SK-N-SH (cell line): Measurements from ENCODE around the gene FBXL7. TPM values are rescaled to one million over a fixed set of nuclear protein-coding genes. Genes with fewer than 3 reads are reported as not detected.

ENCODE experiments used
- CTCF ChIA-PET: fragments of 300-600, 350-600 bp; formaldehyde crosslinking; extraction: SDS; loops from one replicate; lab custom pipeline; 2021; lab: Yijun Ruan, JAX
- POLR2A ChIA-PET: fragments of 350-600 bp; sonication (Branson Sonifier 250); formaldehyde crosslinking; extraction: SDS; loops from one replicate; lab custom pipeline; 2020; ENCODE audit warnings: antibody characterized with exemption, inconsistent platforms; lab: Yijun Ruan, JAX
- DNase-seq: peaks from one replicate; pipeline ENCODE4 v3.0.0; 2012
- H2AFZ ChIP-seq: fragments of 200-600 bp; sonication (generic); 2 replicates; pipeline ENCODE4 v1.8.1; 2016; ENCODE audit warnings: antibody characterized with exemption, mild to moderate bottlenecking, low read depth
- H3F3A ChIP-seq: fragments of 200-600 bp; sonication (generic); replicated peaks from 2 replicates; pipeline ENCODE3; 2016; ENCODE audit warnings: antibody characterized with exemption, mild to moderate bottlenecking; ENCODE audit not compliant: insufficient read depth
- H3K27ac ChIP-seq, 2 experiments: fragments of 200-500 bp in 1 of 2; fragments of 200-600 bp in 1 of 2; sonication (Bioruptor generic) in 1 of 2; sonication (generic), shearing (Covaris generic) in 1 of 2; 2 replicates each; pipeline versions ENCODE4 v1.5.1 to v1.6.1; 2014 to 2016; ENCODE audit warnings: low read depth in 2 of 2, inconsistent platforms in 1 of 2, low read length in 1 of 2, mild to moderate bottlenecking in 1 of 2, mixed read lengths in 1 of 2
- H3K27me3 ChIP-seq: fragments of 200-600 bp; sonication (generic), shearing (Covaris generic); 2 replicates; pipeline ENCODE4 v1.6.1; 2016; ENCODE audit warnings: mixed run types; ENCODE audit not compliant: insufficient read depth
- H3K36me3 ChIP-seq, 2 experiments: fragments of 200-500 bp in 1 of 2; fragments of 200-600 bp in 1 of 2; sonication (Bioruptor generic) in 1 of 2; sonication (generic) in 1 of 2; replicated peaks in 1 of 2; 2 replicates each; pipeline versions ENCODE3 to v1.5.1; 2014 to 2016; ENCODE audit warnings: low read length in 1 of 2, mild to moderate bottlenecking in 1 of 2; ENCODE audit not compliant: insufficient read depth in 2 of 2, control insufficient read depth in 1 of 2
- H3K4me1 ChIP-seq, 2 experiments: fragments of 200-500 bp in 1 of 2; fragments of 200-600 bp in 1 of 2; sonication (Bioruptor generic) in 1 of 2; sonication (generic), shearing (Covaris generic) in 1 of 2; 2 replicates each; pipeline versions ENCODE4 v1.5.1 to v1.6.1; 2014 to 2016; ENCODE audit warnings: low read depth in 1 of 2, low read length in 1 of 2, mixed run types in 1 of 2; ENCODE audit not compliant: insufficient read depth in 2 of 2, control insufficient read depth in 1 of 2
- H3K4me2 ChIP-seq: fragments of 200-600 bp; sonication (generic), shearing (Covaris generic); 2 replicates; pipeline ENCODE4 v1.6.1; 2017; ENCODE audit warnings: mixed run types
- H3K4me3 ChIP-seq, 2 experiments: fragments of 200-500 bp in 1 of 2; fragments of 200-600 bp in 1 of 2; sonication (Bioruptor generic) in 1 of 2; sonication (generic), shearing (Covaris generic) in 1 of 2; 2 replicates each; pipeline versions ENCODE4 v1.5.1 to v1.8.1; 2014 to 2016; ENCODE audit warnings: low read depth in 2 of 2, inconsistent platforms in 1 of 2, low read length in 1 of 2, mild to moderate bottlenecking in 1 of 2, mixed read lengths in 1 of 2, moderate library complexity in 1 of 2
- H3K79me2 ChIP-seq: fragments of 200-600 bp; sonication (generic); 2 replicates; pipeline ENCODE4 v1.8.1; 2017; ENCODE audit warnings: mild to moderate bottlenecking; ENCODE audit not compliant: insufficient read depth
- H3K9ac ChIP-seq: fragments of 200-600 bp; sonication (generic); 2 replicates; pipeline ENCODE4 v1.6.1; 2017; ENCODE audit warnings: mixed run types
- H3K9me2 ChIP-seq: fragments of 200-600 bp; sonication (generic); 2 replicates; pipeline ENCODE4 v1.6.1; 2017; ENCODE audit warnings: mixed run types
- H3K9me3 ChIP-seq: fragments of 200-600 bp; sonication (generic); 2 replicates; pipeline ENCODE4 v1.6.1; 2017; ENCODE audit warnings: mixed run types, mild to moderate bottlenecking, moderate library complexity
- H4K20me1 ChIP-seq: fragments of 200-600 bp; sonication (generic); 2 replicates; pipeline ENCODE4 v1.6.1; 2017; ENCODE audit warnings: mild to moderate bottlenecking, mixed run types; ENCODE audit not compliant: insufficient read depth
- CHD2 ChIP-seq: fragments of 150-350 bp; IDR thresholded peaks from 2 replicates; pipeline ENCODE4 v1.6.1; 2018; ENCODE audit warnings: low read length; ENCODE audit not compliant: partially characterized antibody
- FOXM1 ChIP-seq: IDR thresholded peaks from 2 replicates; pipeline ENCODE4 v1.4.0; 2012; ENCODE audit warnings: low read depth, mild to moderate bottlenecking
- IRF3 ChIP-seq: fragments of 150-350 bp; IDR thresholded peaks from 2 replicates; pipeline ENCODE4 v1.6.1; 2016; ENCODE audit warnings: mild to moderate bottlenecking, low read depth, low read length
- MXI1 ChIP-seq: IDR thresholded peaks from 2 replicates; pipeline ENCODE4 v1.6.1; 2012; ENCODE audit warnings: mild to moderate bottlenecking, low read depth, low read length, improper control_type of control experiment
- NFIC ChIP-seq: IDR thresholded peaks from 2 replicates; pipeline ENCODE4 v1.4.0; 2012; ENCODE audit warnings: borderline replicate concordance
- NRF1 ChIP-seq: IDR thresholded peaks from 2 replicates; pipeline ENCODE4 v1.6.1; 2012; ENCODE audit warnings: low read depth, mild to moderate bottlenecking, low read length
- PBX3 ChIP-seq: IDR thresholded peaks from 2 replicates; pipeline ENCODE4; 2012
- POLR2AphosphoS5 ChIP-seq: IDR thresholded peaks from 2 replicates; pipeline ENCODE4 v1.6.1; 2012; ENCODE audit warnings: low read depth, low read length
- RAD21 ChIP-seq: IDR thresholded peaks from 2 replicates; pipeline ENCODE4 v1.6.1; 2012; ENCODE audit warnings: mild to moderate bottlenecking, low read length
- RFX5 ChIP-seq: IDR thresholded peaks from 2 replicates; pipeline ENCODE4 v1.6.1; 2012; ENCODE audit warnings: mild to moderate bottlenecking, improper control_type of control experiment, low read length
- RXRA ChIP-seq: IDR thresholded peaks from 2 replicates; pipeline ENCODE4 v1.4.0; 2012; ENCODE audit warnings: low read depth, mild to moderate bottlenecking, borderline replicate concordance
- SIN3A ChIP-seq: IDR thresholded peaks from 2 replicates; pipeline ENCODE4 v1.6.1; 2012; ENCODE audit warnings: low read depth, mild to moderate bottlenecking, low read length, moderate library complexity, borderline replicate concordance
- SMC3 ChIP-seq: IDR thresholded peaks from 2 replicates; pipeline ENCODE4 v1.6.1; 2012; ENCODE audit warnings: low read depth, low read length, improper control_type of control experiment
- TAF1 ChIP-seq: IDR thresholded peaks from 2 replicates; pipeline ENCODE4 v1.6.1; 2012; ENCODE audit warnings: low read depth, mild to moderate bottlenecking, low read length, moderate library complexity, borderline replicate concordance
- USF1 ChIP-seq: IDR thresholded peaks from 2 replicates; pipeline ENCODE4 v1.4.0; 2012; ENCODE audit warnings: low read depth, borderline replicate concordance
- YY1 ChIP-seq: IDR thresholded peaks from 2 replicates; pipeline ENCODE4 v1.4.0; 2012; ENCODE audit warnings: low read depth, mild to moderate bottlenecking
- WGBS: methylation state at CpG from one replicate; pipeline ENCODE4 v1.1.6; 2017; ENCODE audit warnings: low lambda C conversion rate; 5-methylcytosine and 5-hydroxymethylcytosine counted together
- polyA plus RNA-seq, 3 experiments: library from polyadenylated mRNA; depleted of rRNA; stranded (reverse); fragments of >200 nt; gene quantifications; 2 replicates each; pipeline ENCODE4 v1.2.3, GENCODE V29; 2012
- TF ChIP-seq, protein P1 (sequence below): IDR thresholded peaks from 2 replicates; pipeline ENCODE4 v1.4.0; 2012; ENCODE audit warnings: low read depth
- TF ChIP-seq, protein P2 (sequence below): fragments of 150-350 bp; IDR thresholded peaks from 2 replicates; pipeline ENCODE4 v1.6.1; 2017; ENCODE audit warnings: antibody characterized with exemption, low read length, low read depth, borderline replicate concordance
- TF ChIP-seq, protein P3 (sequence below): IDR thresholded peaks from 2 replicates; pipeline ENCODE4 v1.6.1; 2012; ENCODE audit warnings: mild to moderate bottlenecking, low read depth, low read length, moderate library complexity

Gene FBXL7
- polyA plus RNA-seq, 1 of the 3 experiments (the other 2 are of a cell fraction): 7.0 TPM

DNA sequence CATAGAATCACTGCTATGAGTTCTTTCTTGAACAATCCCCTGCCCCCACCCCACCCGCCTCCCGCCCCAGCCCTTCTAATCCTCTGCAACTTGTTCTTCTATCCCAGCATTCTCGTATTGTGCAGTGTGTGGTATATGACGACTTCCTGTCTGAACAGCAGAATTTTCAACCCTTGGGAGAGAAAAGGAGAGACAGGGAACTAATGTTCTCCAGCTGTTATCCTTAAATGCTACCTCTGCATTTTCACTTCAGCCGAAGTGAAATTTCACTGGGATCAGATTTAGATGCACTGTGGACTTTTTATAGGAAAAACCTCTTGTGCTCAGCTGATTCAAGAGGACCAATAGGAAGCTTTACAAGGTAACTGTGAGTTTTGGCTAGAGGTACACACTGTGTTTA lies 2.2 kb downstream of the FBXL7 start:
- peaks cover 5 to 11% of the 10 kb centered on the region in 2 experiments for H3K36me3 ChIP-seq
- H3K27ac ChIP-seq: peak overlapping the region; percentile 62 to 87; a peak in 3 of 4 replicates
- H3K27me3 ChIP-seq: no peaks in the 10 kb centered on the region
- peak overlapping the region; percentile 82 for H3K4me2 ChIP-seq
- no peak overlapping the region for H2AFZ ChIP-seq
- 0 out of 2 replicates have a peak, but pooled peaks cover 4% of the 10 kb centered on the region for H4K20me1 ChIP-seq
- H3K4me3 ChIP-seq: peak overlapping the region; percentile 79 to 96; a peak in 3 of 4 replicates
- peaks cover 65% of the 10 kb centered on the region for H3K79me2 ChIP-seq
- no peaks in the 10 kb centered on the region for H3K9me3 ChIP-seq
- DNase-seq: no peak
- H3K9ac ChIP-seq: no peak overlapping the region
- no peak for TF ChIP-seq CHD2
- TF ChIP-seq SIN3A: no peak
- TF ChIP-seq, protein P1, sequence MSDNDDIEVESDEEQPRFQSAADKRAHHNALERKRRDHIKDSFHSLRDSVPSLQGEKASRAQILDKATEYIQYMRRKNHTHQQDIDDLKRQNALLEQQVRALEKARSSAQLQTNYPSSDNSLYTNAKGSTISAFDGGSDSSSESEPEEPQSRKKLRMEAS: no peak
- TF ChIP-seq SMC3: no peak
- TF ChIP-seq NRF1: no peak
- no peak for TF ChIP-seq RXRA
- TF ChIP-seq USF1: peak; percentile 37; the same call in 1 of the 2 replicates
- H3F3A ChIP-seq: peaks cover 6% of the 10 kb centered on the region
- no peaks in the 10 kb centered on the region for H3K9me2 ChIP-seq
- peaks cover 0 to 11% of the 10 kb centered on the region in 2 experiments; a peak in 2 of 4 replicates for H3K4me1 ChIP-seq
- CTCF ChIA-PET: interaction anchor here (0.6 to 1.9 kb wide), 4 partner anchors 25 to 288 kb away, joined by 3 to 7 read pairs (median 4); no protein-coding TSS in a partner anchor
- 60% methylated on average over 5 of the region's 5 CpGs for WGBS
- POLR2A ChIA-PET: no interaction called here

DNA sequence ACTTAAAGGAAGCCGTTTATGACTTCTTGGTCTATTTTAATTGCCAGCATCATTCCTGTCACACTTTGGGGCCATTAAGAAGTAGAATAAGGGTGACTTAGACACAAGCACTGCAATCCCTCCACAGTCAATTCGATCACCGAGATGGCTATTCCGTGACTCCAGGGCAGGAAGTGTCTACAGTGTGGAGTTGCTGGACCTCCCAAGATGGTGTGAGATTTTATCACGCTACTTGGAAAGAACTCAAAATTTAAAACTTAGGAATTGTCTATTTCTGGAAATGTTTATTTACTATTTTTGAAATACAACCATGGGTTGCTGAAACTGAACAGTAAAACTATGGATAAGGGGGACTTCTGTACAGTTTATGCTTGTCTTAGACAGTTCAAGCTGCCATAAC lies 6.2 kb downstream of the FBXL7 start:
- Histone ChIP-seq H3K4me2 (no peak overlapping the region), H3K27ac (no peak overlapping the region), H4K20me1 (peaks cover 8% of the 10 kb centered on the region; the same call in 1 of the 2 replicates), H3K9ac (no peak overlapping the region), H3K36me3 (peaks cover 5 to 11% of the 10 kb centered on the region in 2 experiments), H3K79me2 (peaks cover 74% of the 10 kb centered on the region), H3K4me1 (peaks cover 5 to 14% of the 10 kb centered on the region in 2 experiments; a peak in 2 of 4 replicates), H3K9me3 (no peaks in the 10 kb centered on the region), H3K9me2 (no peaks in the 10 kb centered on the region), H2AFZ (no peak overlapping the region), H3K27me3 (no peaks in the 10 kb centered on the region), H3F3A (peaks cover 2% of the 10 kb centered on the region), H3K4me3 (no peak overlapping the region)
- DNase-seq: no peak
- POLR2A ChIA-PET: no interaction called here
- CTCF ChIA-PET: interaction anchor here (0.8 kb wide), 1 partner anchor 102 kb away, joined by 3 read pairs; no protein-coding TSS in a partner anchor
- WGBS: 84% methylated on average over 5 of the region's 5 CpGs
- no peak for TF ChIP-seq FOXM1
- no peak for TF ChIP-seq MXI1
- TF ChIP-seq RXRA: no peak
- no peak for TF ChIP-seq SIN3A
- TF ChIP-seq CHD2: no peak
- no peak for TF ChIP-seq RAD21
- TF ChIP-seq RFX5: no peak
- no peak for TF ChIP-seq IRF3
- TF ChIP-seq, protein P2, sequence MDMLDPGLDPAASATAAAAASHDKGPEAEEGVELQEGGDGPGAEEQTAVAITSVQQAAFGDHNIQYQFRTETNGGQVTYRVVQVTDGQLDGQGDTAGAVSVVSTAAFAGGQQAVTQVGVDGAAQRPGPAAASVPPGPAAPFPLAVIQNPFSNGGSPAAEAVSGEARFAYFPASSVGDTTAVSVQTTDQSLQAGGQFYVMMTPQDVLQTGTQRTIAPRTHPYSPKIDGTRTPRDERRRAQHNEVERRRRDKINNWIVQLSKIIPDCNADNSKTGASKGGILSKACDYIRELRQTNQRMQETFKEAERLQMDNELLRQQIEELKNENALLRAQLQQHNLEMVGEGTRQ: no peak
- TF ChIP-seq, protein P3, sequence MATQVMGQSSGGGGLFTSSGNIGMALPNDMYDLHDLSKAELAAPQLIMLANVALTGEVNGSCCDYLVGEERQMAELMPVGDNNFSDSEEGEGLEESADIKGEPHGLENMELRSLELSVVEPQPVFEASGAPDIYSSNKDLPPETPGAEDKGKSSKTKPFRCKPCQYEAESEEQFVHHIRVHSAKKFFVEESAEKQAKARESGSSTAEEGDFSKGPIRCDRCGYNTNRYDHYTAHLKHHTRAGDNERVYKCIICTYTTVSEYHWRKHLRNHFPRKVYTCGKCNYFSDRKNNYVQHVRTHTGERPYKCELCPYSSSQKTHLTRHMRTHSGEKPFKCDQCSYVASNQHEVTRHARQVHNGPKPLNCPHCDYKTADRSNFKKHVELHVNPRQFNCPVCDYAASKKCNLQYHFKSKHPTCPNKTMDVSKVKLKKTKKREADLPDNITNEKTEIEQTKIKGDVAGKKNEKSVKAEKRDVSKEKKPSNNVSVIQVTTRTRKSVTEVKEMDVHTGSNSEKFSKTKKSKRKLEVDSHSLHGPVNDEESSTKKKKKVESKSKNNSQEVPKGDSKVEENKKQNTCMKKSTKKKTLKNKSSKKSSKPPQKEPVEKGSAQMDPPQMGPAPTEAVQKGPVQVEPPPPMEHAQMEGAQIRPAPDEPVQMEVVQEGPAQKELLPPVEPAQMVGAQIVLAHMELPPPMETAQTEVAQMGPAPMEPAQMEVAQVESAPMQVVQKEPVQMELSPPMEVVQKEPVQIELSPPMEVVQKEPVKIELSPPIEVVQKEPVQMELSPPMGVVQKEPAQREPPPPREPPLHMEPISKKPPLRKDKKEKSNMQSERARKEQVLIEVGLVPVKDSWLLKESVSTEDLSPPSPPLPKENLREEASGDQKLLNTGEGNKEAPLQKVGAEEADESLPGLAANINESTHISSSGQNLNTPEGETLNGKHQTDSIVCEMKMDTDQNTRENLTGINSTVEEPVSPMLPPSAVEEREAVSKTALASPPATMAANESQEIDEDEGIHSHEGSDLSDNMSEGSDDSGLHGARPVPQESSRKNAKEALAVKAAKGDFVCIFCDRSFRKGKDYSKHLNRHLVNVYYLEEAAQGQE: no peak
- TF ChIP-seq NRF1: no peak
- no peak for TF ChIP-seq POLR2AphosphoS5
- no peak for TF ChIP-seq TAF1
- TF ChIP-seq NFIC: no peak
- no peak for TF ChIP-seq SMC3
- TF ChIP-seq YY1: no peak
- no peak for TF ChIP-seq PBX3
